Measurements from ENCODE around the gene PTGIS.

- TF ChIP-seq EZH2 (IDR thresholded peaks at IDR 0.05; ENCODE audit: borderline replicate concordance, insufficient read depth, low read depth, low read length, poor library complexity, severe bottlenecking) (no peak), CTCF (IDR thresholded peaks at IDR 0.05) (no peak)
Measured at GRCh38 chr20:49521356-49521755, 46.6 kb downstream of the PTGIS start.
